Measurements from ENCODE around the gene AACS. TPM values are rescaled to one million over a fixed set of nuclear protein-coding genes. Genes with fewer than 3 reads are reported as not detected.

The AACS gene
- total and polyA plus RNA-seq, 9 donors, result 22.3 to 36.6 (median 26.6) TPM

DNA sequence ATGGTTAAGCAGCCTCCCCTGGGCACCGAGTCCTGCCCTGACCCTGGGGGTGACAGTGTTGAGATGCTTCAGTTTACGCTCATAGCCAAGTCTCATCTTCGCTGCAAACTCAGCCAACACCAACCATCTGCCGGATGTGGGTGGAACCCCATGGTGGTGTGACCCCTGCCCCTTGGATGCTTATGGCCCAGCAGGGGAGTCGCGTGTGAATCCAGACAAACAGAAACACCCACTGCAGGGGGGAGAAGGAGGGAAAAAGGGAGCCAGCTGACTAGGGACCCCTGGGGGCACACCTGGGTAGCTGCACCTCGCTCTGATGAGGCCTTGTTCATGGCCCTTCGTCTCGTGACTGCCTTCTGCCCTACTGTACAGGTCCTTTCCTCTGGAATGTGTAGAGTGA is 23.8 kb downstream of the AACS start:
- DNase-seq, result no peak
- H3K4me1 ChIP-seq (ENCODE audit: control insufficient read depth, insufficient read depth, low read length), result peaks cover 23% of the 10 kb centered on the region
- no peak overlapping the region for H3K27ac ChIP-seq (ENCODE audit: low read length)
- no peak overlapping the region for H3K4me3 ChIP-seq (ENCODE audit: low read length)
- H3K9me3 ChIP-seq (replicated peaks; ENCODE audit: control insufficient read depth, low read depth, low read length), result no peaks in the 10 kb centered on the region
- no peaks in the 10 kb centered on the region for H3K27me3 ChIP-seq (ENCODE audit: control insufficient read depth, insufficient read depth, low read length)
- WGBS (ENCODE audit: insufficient coverage), result 75% methylated on average over 5 of the region's 9 CpGs
- peaks cover 70% of the 10 kb centered on the region for H3K36me3 ChIP-seq (ENCODE audit: control insufficient read depth, insufficient read depth, low read length)

- no peaks in the 10 kb centered on the region for H3K27me3 ChIP-seq (ENCODE audit: control insufficient read depth, insufficient read depth, low read length)
- H3K27ac ChIP-seq (ENCODE audit: low read length), result no peak overlapping the region
- H3K4me3 ChIP-seq (ENCODE audit: low read length), result no peak overlapping the region
- peaks cover 73% of the 10 kb centered on the region for H3K36me3 ChIP-seq (ENCODE audit: control insufficient read depth, insufficient read depth, low read length)
- no peaks in the 10 kb centered on the region for H3K9me3 ChIP-seq (replicated peaks; ENCODE audit: control insufficient read depth, low read depth, low read length)
- peaks cover 23% of the 10 kb centered on the region for H3K4me1 ChIP-seq (ENCODE audit: control insufficient read depth, insufficient read depth, low read length)
- WGBS (ENCODE audit: insufficient coverage), result 90% methylated on average over 1 of the region's 1 CpG
- DNase-seq, result no peak
Observed at GRCh38 chr12:125089626-125090025, 24.4 kb downstream of the AACS start.

- no peak overlapping the region for H3K27ac ChIP-seq (ENCODE audit: low read length)
- 90% methylated on average over 2 of the region's 3 CpGs for WGBS (ENCODE audit: insufficient coverage)
Observed at GRCh38 chr12:125090437-125090836, 25.2 kb downstream of the AACS start.

GRCh38 chr12:125091401-125091800 is 26.2 kb downstream of the AACS start:
- no peak overlapping the region for H3K4me3 ChIP-seq (ENCODE audit: low read length)

More at GRCh38 chr12:125090437-125090836, 25.2 kb downstream of the AACS start:
- Histone ChIP-seq H3K4me3 (ENCODE audit: low read length) (no peak overlapping the region), H3K36me3 (ENCODE audit: control insufficient read depth, insufficient read depth, low read length) (peaks cover 73% of the 10 kb centered on the region), H3K4me1 (ENCODE audit: control insufficient read depth, insufficient read depth, low read length) (peaks cover 23% of the 10 kb centered on the region), H3K27me3 (ENCODE audit: control insufficient read depth, insufficient read depth, low read length) (no peaks in the 10 kb centered on the region), H3K9me3 (replicated peaks; ENCODE audit: control insufficient read depth, low read depth, low read length) (no peaks in the 10 kb centered on the region)
- DNase-seq, result no peak

DNA sequence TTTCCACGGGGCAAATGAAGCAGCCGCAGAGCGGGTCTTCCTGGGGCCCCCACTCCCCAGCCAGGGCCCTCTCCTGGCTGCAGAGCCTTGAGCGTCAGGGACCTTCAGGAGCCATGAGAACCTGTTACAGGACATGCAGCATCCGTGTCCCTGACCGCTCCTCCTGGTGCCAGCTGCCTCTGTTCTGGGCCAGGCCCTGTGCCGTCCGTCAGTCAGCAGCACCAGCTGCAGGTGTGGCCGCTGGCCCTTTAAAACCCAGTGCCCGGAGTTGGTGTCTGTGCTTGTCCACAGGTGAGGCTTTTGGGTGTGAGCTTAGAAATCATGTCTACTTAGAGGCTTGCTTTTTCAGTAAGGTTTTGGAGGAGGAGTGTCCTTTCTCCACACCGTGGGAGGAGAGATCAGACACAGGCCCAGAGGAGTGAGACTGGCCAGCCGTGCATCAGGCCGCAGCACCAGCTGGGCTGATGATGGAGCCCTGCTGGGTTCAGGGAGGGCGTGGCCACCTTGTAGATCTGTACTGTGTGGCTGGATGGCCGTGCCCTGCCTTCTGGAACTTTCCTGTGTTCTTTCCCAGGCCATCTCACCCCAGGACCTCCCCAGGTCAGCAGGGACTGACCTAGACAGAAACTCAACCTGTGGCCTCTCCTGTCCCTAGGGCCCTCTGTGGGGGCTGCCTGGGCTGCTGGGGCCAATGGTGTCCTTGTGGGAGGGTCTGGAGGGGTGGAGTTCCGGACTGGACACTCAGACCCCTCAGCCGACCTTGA is 27.1 kb downstream of the AACS start:
- H3K27me3 ChIP-seq (ENCODE audit: control insufficient read depth, insufficient read depth, low read length), result no peaks in the 10 kb centered on the region
- WGBS (ENCODE audit: insufficient coverage), result 85% methylated on average over 12 of the region's 17 CpGs
- peaks cover 64% of the 10 kb centered on the region for H3K36me3 ChIP-seq (ENCODE audit: control insufficient read depth, insufficient read depth, low read length)
- DNase-seq, result no peak
- no peaks in the 10 kb centered on the region for H3K9me3 ChIP-seq (replicated peaks; ENCODE audit: control insufficient read depth, low read depth, low read length)
- H3K4me3 ChIP-seq (ENCODE audit: low read length), result no peak overlapping the region
- peaks cover 23% of the 10 kb centered on the region for H3K4me1 ChIP-seq (ENCODE audit: control insufficient read depth, insufficient read depth, low read length)
- H3K27ac ChIP-seq (ENCODE audit: low read length), result peak overlapping the region; percentile 42

More at GRCh38 chr12:125091401-125091800, 26.2 kb downstream of the AACS start:
- Histone ChIP-seq H3K9me3 (replicated peaks; ENCODE audit: control insufficient read depth, low read depth, low read length) (no peaks in the 10 kb centered on the region), H3K36me3 (ENCODE audit: control insufficient read depth, insufficient read depth, low read length) (peaks cover 71% of the 10 kb centered on the region), H3K27ac (ENCODE audit: low read length) (no peak overlapping the region), H3K27me3 (ENCODE audit: control insufficient read depth, insufficient read depth, low read length) (no peaks in the 10 kb centered on the region), H3K4me1 (ENCODE audit: control insufficient read depth, insufficient read depth, low read length) (peaks cover 23% of the 10 kb centered on the region)
- WGBS (ENCODE audit: insufficient coverage), result 91% methylated on average over 18 of the region's 18 CpGs
- no peak for DNase-seq

GRCh38 chr12:125092872-125093680 is 27.8 kb downstream of the AACS start:
- no peaks in the 10 kb centered on the region for H3K9me3 ChIP-seq (replicated peaks; ENCODE audit: control insufficient read depth, low read depth, low read length)
- H3K4me1 ChIP-seq (ENCODE audit: control insufficient read depth, insufficient read depth, low read length), result peaks cover 24% of the 10 kb centered on the region
- peaks cover 56% of the 10 kb centered on the region for H3K36me3 ChIP-seq (ENCODE audit: control insufficient read depth, insufficient read depth, low read length)
- 51% methylated on average over 18 of the region's 19 CpGs for WGBS (ENCODE audit: insufficient coverage)
- peak; percentile 44 for DNase-seq
- peak overlapping the region; percentile 42 for H3K27ac ChIP-seq (ENCODE audit: low read length)
- no peaks in the 10 kb centered on the region for H3K27me3 ChIP-seq (ENCODE audit: control insufficient read depth, insufficient read depth, low read length)
- H3K4me3 ChIP-seq (ENCODE audit: low read length), result no peak overlapping the region

GRCh38 chr12:125093681-125094330 is 28.6 kb downstream of the AACS start:
- Histone ChIP-seq H3K36me3 (ENCODE audit: control insufficient read depth, insufficient read depth, low read length) (peaks cover 51% of the 10 kb centered on the region), H3K27me3 (ENCODE audit: control insufficient read depth, insufficient read depth, low read length) (no peaks in the 10 kb centered on the region), H3K9me3 (replicated peaks; ENCODE audit: control insufficient read depth, low read depth, low read length) (no peaks in the 10 kb centered on the region), H3K4me3 (ENCODE audit: low read length) (no peak overlapping the region), H3K4me1 (ENCODE audit: control insufficient read depth, insufficient read depth, low read length) (peaks cover 25% of the 10 kb centered on the region), H3K27ac (ENCODE audit: low read length) (no peak overlapping the region)
- peak; percentile 30 for DNase-seq
- 75% methylated on average over 22 of the region's 26 CpGs for WGBS (ENCODE audit: insufficient coverage)

- Histone ChIP-seq H3K27ac (ENCODE audit: low read length) (no peak overlapping the region), H3K4me3 (ENCODE audit: low read length) (no peak overlapping the region), H3K36me3 (ENCODE audit: control insufficient read depth, insufficient read depth, low read length) (peaks cover 31% of the 10 kb centered on the region), H3K27me3 (ENCODE audit: control insufficient read depth, insufficient read depth, low read length) (no peaks in the 10 kb centered on the region), H3K9me3 (replicated peaks; ENCODE audit: control insufficient read depth, low read depth, low read length) (no peaks in the 10 kb centered on the region), H3K4me1 (ENCODE audit: control insufficient read depth, insufficient read depth, low read length) (peaks cover 23% of the 10 kb centered on the region)
- no peak for DNase-seq
- 87% methylated on average over 7 of the region's 7 CpGs for WGBS (ENCODE audit: insufficient coverage)
Observed at GRCh38 chr12:125096894-125097293, 31.7 kb downstream of the AACS start.

DNA sequence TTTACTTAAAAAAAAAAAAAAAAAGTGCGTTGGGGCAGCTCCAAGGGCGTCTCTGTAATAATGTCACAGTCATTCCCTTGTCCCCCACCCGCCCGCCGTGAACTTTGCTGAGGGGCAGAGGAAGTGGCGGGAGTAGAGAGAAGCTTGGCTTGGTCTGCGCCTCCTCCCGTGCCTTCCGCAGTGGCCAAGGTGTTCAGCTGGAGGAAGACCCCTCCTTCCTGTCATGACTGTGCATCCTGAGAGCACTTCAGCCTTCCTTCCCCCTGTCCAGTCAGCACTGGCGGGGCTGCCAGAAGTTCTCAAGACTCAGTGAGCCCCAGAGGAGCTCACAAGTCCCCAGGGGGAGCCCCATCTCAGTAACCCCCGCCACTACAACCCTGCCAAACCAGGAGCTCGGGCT is 32.2 kb downstream of the AACS start:
- Histone ChIP-seq H3K27me3 (ENCODE audit: control insufficient read depth, insufficient read depth, low read length) (no peaks in the 10 kb centered on the region), H3K4me1 (ENCODE audit: control insufficient read depth, insufficient read depth, low read length) (peaks cover 18% of the 10 kb centered on the region), H3K9me3 (replicated peaks; ENCODE audit: control insufficient read depth, low read depth, low read length) (no peaks in the 10 kb centered on the region), H3K4me3 (ENCODE audit: low read length) (no peak overlapping the region), H3K36me3 (ENCODE audit: control insufficient read depth, insufficient read depth, low read length) (peaks cover 26% of the 10 kb centered on the region), H3K27ac (ENCODE audit: low read length) (no peak overlapping the region)
- whole genome bisulfite sequencing (ENCODE audit: insufficient coverage), result 71% methylated on average over 8 of the region's 12 CpGs
- no peak for DNase-seq

Measured in muscle of leg (tissue), 11 donors.